Renal cortical epithelial cell (primary cell): ENCODE data around the gene ZNF616. TPM values are rescaled to one million over a fixed set of nuclear protein-coding genes. Genes with fewer than 3 reads are reported as not detected.

Experiments used
- DNase-seq: peaks from one replicate; pipeline ENCODE4 v3.0.0-alpha.2; 2011; ENCODE audit warnings: low read depth
- total RNA-seq: library from RNA; depleted of rRNA; stranded (reverse); fragments of >200 nt; gene quantifications from 2 replicates; pipeline ENCODE4 v1.2.3, GENCODE V29; 2014

ZNF616 gene
- total RNA-seq = 14.8 and 14.9 TPM in 2 replicates

- DNase-seq = peak; percentile 78
These were observed at the start of gene ZNF616 for GRCh38 chr19:52139252-52140031. Gene ZNF616, minus strand, starts transcription at chr19:52139938. Its CDS starts 9,426 bp downstream, at chr19:52130512.

- DNase-seq = no peak
These were observed 49.3 kb upstream of the ZNF616 start for GRCh38 chr19:52188822-52189734.

- DNase-seq = no peak
These were observed 47.7 kb upstream of the ZNF616 start for GRCh38 chr19:52187407-52187806.

GRCh38 chr19:52176574-52176973 is 36.8 kb upstream of the ZNF616 start:
- no peak for DNase-seq

- DNase-seq = no peak
These were observed 32.6 kb upstream of the ZNF616 start for GRCh38 chr19:52172347-52172746.

- DNase-seq = peak; percentile 65
These were observed 31.8 kb upstream of the ZNF616 start, which contains the start of gene ZNF836 for GRCh38 chr19:52171321-52172169. Gene ZNF836, minus strand, starts transcription at chr19:52171621. Its CDS starts 3,549 bp downstream, at chr19:52168072.

- no peak for DNase-seq
These were observed 31.2 kb upstream of the ZNF616 start for GRCh38 chr19:52170863-52171320.

- no peak for DNase-seq
These were observed 30.6 kb upstream of the ZNF616 start for GRCh38 chr19:52170304-52170703.

GRCh38 chr19:52155596-52156359 is 16.0 kb upstream of the ZNF616 start:
- no peak for DNase-seq

GRCh38 chr19:52148256-52148655 is 8.5 kb upstream of the ZNF616 start:
- no peak for DNase-seq

GRCh38 chr19:52142001-52142595 is 2.4 kb upstream of the ZNF616 start:
- no peak for DNase-seq

GRCh38 chr19:52141203-52141602 is 1.5 kb upstream of the ZNF616 start:
- DNase-seq = no peak

GRCh38 chr19:52140032-52140710 is 433 bp upstream of the ZNF616 start:
- DNase-seq = no peak

- no peak for DNase-seq
These were observed 821 bp downstream of the ZNF616 start for GRCh38 chr19:52138983-52139251.

- no peak for DNase-seq
These were observed 1.3 kb downstream of the ZNF616 start for GRCh38 chr19:52138278-52138982.

- no peak for DNase-seq
These were observed 19.5 kb downstream of the ZNF616 start for GRCh38 chr19:52120286-52120685.

- no peak for DNase-seq
These were observed 24.1 kb downstream of the ZNF616 start for GRCh38 chr19:52115526-52116053.

- no peak for DNase-seq
These were observed 25.0 kb downstream of the ZNF616 start for GRCh38 chr19:52114691-52115090.

- DNase-seq = no peak
These were observed 27.1 kb downstream of the ZNF616 start for GRCh38 chr19:52112624-52113023.
